IPS-20b (cell line): Measurements from ENCODE around the gene THSD4.

Experiments used
- H3K27ac ChIP-seq: one replicate; pipeline ENCODE4 v1.5.1; 2013; ENCODE audit warnings: low read length
- H3K27me3 ChIP-seq: 2 replicates; pipeline ENCODE4 v1.6.1; 2013; ENCODE audit warnings: mild to moderate bottlenecking, low read length, inconsistent platforms; ENCODE audit not compliant: insufficient read depth
- H3K36me3 ChIP-seq: 2 replicates; pipeline ENCODE4 v1.6.1; 2013; ENCODE audit warnings: low read depth, mild to moderate bottlenecking, inconsistent platforms, low read length, moderate library complexity; ENCODE audit not compliant: insufficient read depth
- H3K4me1 ChIP-seq: 2 replicates; pipeline ENCODE4 v1.6.1; 2013; ENCODE audit warnings: mild to moderate bottlenecking, control low read depth, inconsistent platforms, low read length, moderate library complexity; ENCODE audit not compliant: insufficient read depth
- H3K4me3 ChIP-seq: 2 replicates; pipeline ENCODE4 v1.5.1; 2013; ENCODE audit warnings: mild to moderate bottlenecking, low read length, inconsistent platforms
- H3K9ac ChIP-seq: 2 replicates; pipeline ENCODE4 v1.6.1; 2013; ENCODE audit warnings: low read depth, mild to moderate bottlenecking, inconsistent platforms, low read length, moderate library complexity
- H3K9me3 ChIP-seq: 2 replicates; pipeline ENCODE4 v1.6.1; 2013; ENCODE audit warnings: mild to moderate bottlenecking, low read depth, low read length, inconsistent platforms; ENCODE audit not compliant: insufficient read depth

Gene THSD4

DNA sequence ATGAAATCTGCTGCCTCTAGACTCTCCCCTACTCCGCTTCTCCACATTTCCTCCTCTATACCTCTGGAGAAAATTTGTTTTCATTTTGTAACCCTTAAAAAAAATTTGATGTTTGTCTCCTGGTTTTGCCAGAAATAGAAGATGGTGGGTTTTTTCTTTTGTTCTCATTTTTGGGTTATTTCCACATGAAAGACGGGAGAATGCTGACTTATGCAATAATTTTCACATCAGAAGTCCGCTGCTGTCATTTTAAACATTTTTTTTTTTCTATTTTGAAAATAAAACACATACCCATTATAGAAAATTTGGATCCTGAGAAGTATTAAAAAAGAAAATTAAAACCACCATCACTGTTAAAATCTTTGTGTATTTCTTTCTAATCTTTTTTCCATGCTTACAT lies 374.3 kb downstream of the THSD4 start:
- H3K9ac ChIP-seq = no peak overlapping the region
- H3K27ac ChIP-seq = no peak overlapping the region
- no peaks in the 10 kb centered on the region for H3K36me3 ChIP-seq
- no peaks in the 10 kb centered on the region for H3K27me3 ChIP-seq
- no peak overlapping the region for H3K4me3 ChIP-seq
- no peaks in the 10 kb centered on the region for H3K4me1 ChIP-seq
- H3K9me3 ChIP-seq = peaks cover 3% of the 10 kb centered on the region; the same call in 1 of the 2 replicates

GRCh38 chr15:71493526-71493925 lies 378.3 kb downstream of the THSD4 start:
- no peaks in the 10 kb centered on the region for H3K9me3 ChIP-seq
- H3K36me3 ChIP-seq = no peaks in the 10 kb centered on the region
- H3K9ac ChIP-seq = no peak overlapping the region
- H3K27me3 ChIP-seq = no peaks in the 10 kb centered on the region
- H3K4me3 ChIP-seq = no peak overlapping the region
- no peak overlapping the region for H3K27ac ChIP-seq
- H3K4me1 ChIP-seq = no peaks in the 10 kb centered on the region

DNA sequence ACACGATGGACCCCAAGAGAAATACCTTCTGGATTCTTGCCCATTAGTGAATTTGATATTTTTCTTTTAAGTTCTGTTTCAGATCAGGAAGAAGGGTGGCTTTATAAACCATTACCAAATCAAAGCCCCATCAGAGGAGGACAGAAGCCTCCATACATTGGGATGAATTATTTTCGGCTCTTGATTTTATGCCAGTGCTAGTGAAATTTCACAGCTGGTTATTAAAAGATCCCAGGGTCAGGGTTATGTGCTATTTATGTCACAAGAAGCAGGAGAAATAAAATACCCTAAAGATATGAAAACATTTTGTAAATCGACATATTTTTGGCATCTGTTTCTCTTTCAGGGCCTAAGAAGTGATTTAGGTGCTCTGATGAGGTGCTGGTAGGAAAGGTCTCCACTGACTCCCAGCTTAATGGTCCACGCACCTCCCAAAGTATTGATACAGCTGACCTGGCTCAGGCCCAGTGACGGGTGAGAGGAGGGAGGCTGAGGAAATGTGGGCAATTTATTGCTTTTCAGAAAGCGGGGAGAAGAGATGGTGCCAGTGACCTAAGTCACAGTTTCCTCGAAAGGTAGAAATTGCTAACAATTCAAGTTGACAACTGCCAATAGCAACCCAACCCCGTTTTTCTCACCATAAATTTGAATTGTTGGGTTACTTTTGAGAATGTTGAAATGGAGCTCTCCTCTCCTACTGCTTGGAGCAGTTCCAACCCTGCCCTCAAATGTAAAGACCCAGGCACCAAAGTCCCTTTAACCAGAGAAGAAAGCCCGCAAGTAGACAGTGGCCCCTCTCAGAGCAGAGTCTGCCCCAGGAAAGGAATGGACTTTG lies 379.5 kb downstream of the THSD4 start:
- no peak overlapping the region for H3K27ac ChIP-seq
- no peaks in the 10 kb centered on the region for H3K4me1 ChIP-seq

DNA sequence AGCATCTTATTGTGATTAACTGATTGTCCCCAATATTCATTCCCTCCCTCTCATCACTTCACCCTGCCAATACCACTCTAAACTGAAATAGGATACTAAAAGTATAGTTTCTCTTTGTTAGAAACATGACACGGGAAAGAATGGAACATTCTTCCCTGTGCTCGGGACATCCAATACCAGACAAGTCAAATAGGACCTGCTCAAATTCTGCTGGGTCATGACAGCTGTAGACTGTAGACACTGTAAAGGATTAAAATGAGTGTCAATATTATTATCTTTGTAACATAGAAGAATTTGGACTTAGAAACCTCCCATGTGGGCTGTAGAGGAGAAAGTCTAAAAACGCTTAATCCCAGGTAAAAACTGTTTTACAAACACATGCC lies 380.1 kb downstream of the THSD4 start:
- no peak overlapping the region for H3K27ac ChIP-seq
- no peaks in the 10 kb centered on the region for H3K27me3 ChIP-seq
- no peak overlapping the region for H3K9ac ChIP-seq
- H3K4me1 ChIP-seq = no peaks in the 10 kb centered on the region
- no peak overlapping the region for H3K4me3 ChIP-seq
- H3K36me3 ChIP-seq = no peaks in the 10 kb centered on the region
- H3K9me3 ChIP-seq = no peaks in the 10 kb centered on the region

More for the DNA sequence above, 379.5 kb downstream of the THSD4 start:
- Histone ChIP-seq H3K27me3 (no peaks in the 10 kb centered on the region), H3K9ac (no peak overlapping the region), H3K9me3 (no peaks in the 10 kb centered on the region), H3K4me3 (no peak overlapping the region), H3K36me3 (no peaks in the 10 kb centered on the region)

- Histone ChIP-seq H3K27ac (no peak overlapping the region), H3K36me3 (no peaks in the 10 kb centered on the region), H3K4me1 (no peaks in the 10 kb centered on the region), H3K9me3 (0 out of 2 replicates have a peak, but pooled peaks cover 4% of the 10 kb centered on the region), H3K9ac (no peak overlapping the region), H3K27me3 (no peaks in the 10 kb centered on the region), H3K4me3 (no peak overlapping the region)
Measured at GRCh38 chr15:71496336-71496955, 381.2 kb downstream of the THSD4 start.

GRCh38 chr15:71501344-71502076 lies 386.2 kb downstream of the THSD4 start:
- Histone ChIP-seq H3K4me1 (no peaks in the 10 kb centered on the region), H3K4me3 (no peak overlapping the region), H3K9me3 (0 out of 2 replicates have a peak, but pooled peaks cover 4% of the 10 kb centered on the region), H3K27me3 (no peaks in the 10 kb centered on the region), H3K9ac (no peak overlapping the region), H3K27ac (no peak overlapping the region), H3K36me3 (no peaks in the 10 kb centered on the region)

DNA sequence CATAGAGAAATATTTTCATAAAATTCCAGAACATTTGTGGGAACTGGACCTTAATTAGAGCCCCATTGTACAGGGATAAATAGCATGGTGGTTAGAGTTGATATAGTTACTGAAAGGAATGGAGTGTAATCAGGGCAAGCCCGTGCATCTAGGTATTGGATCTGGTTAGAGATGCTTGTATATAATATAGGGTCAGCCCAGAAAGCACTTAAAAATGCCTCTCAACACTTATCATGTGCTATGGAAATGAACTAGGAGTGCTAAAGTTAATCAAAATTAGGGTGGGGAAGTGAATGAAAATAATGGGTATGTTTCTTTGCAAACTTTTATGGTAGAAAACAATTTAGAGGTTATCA lies 386.8 kb downstream of the THSD4 start:
- Histone ChIP-seq H3K9ac (no peak overlapping the region), H3K27me3 (no peaks in the 10 kb centered on the region), H3K9me3 (0 out of 2 replicates have a peak, but pooled peaks cover 4% of the 10 kb centered on the region)

DNA sequence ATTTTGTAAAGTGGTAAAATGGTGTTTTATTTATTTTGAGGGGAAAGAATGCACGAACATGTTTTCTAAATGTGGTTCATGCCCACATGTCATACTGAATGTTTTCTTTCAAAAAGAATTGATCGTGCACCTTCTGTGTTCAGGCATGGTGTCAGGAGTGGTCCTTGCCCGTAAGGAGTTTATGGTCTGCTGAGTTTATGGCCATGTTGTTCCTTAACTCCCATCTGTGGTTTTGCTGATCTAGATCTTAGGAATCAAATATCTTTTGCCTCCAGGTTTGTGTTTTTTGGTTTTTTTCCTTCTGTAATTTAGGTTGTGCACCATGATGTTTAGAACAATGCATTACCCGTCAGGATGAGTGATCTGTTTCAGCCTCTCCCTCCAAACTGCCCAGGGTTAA lies 390.7 kb downstream of the THSD4 start:
- Histone ChIP-seq H3K27ac (no peak overlapping the region), H3K4me1 (no peaks in the 10 kb centered on the region), H3K27me3 (no peaks in the 10 kb centered on the region), H3K9ac (no peak overlapping the region), H3K4me3 (no peak overlapping the region), H3K9me3 (no peaks in the 10 kb centered on the region), H3K36me3 (no peaks in the 10 kb centered on the region)

More for the DNA sequence above, 386.8 kb downstream of the THSD4 start:
- no peaks in the 10 kb centered on the region for H3K36me3 ChIP-seq
- H3K4me1 ChIP-seq = no peaks in the 10 kb centered on the region
- H3K4me3 ChIP-seq = no peak overlapping the region
- no peak overlapping the region for H3K27ac ChIP-seq

DNA sequence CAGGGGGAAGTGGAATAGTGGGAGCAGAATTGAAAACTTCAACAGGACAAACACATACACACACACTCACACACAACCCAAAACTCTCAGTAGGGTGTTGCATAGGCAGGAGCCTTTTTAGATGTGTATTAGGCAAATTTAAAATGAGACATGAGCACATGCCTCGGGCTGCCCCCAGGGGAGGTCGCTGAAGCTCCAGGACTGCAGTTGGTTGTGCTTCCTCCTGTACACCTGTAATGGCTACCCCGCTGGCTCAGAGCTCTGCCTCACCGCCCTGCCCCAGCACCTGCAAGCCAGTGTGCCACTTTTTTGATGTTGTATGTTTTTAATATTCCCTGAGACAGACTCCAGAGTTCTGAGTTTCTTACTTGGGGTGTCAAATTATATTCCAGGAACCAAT lies 391.7 kb downstream of the THSD4 start:
- no peak overlapping the region for H3K9ac ChIP-seq
- H3K36me3 ChIP-seq = no peaks in the 10 kb centered on the region
- H3K27ac ChIP-seq = no peak overlapping the region
- H3K4me1 ChIP-seq = peaks cover 6% of the 10 kb centered on the region; the same call in 1 of the 2 replicates
- no peaks in the 10 kb centered on the region for H3K27me3 ChIP-seq
- no peaks in the 10 kb centered on the region for H3K9me3 ChIP-seq
- H3K4me3 ChIP-seq = no peak overlapping the region

DNA sequence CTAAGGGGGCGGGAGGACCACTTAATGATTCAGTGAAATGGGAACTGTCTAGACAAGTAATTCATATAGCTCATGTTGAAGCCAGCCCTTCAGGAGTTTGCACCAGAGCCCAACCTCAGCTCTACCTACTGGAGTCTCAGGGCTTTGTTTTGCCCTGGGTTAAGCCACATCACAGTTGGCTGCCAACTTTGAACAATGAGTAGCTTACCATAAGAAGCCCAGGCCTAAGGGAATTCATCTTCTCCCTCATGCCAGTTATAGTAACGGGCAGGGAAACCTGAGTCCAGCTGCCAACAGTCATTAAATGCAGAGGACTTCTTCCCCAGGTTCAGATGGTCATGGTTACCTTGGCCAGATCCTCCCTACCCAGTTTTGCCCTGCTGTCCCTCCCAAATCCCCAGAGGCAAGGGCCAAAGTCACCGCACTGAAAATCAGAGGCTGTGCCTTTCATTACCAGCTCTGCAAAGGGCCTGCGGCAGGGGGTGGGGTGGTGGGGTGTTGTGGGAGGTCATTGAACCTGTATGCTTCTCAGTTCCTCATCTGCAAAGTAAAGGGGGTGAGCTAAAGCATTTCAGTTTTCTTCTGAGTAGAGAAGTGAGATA lies 392.9 kb downstream of the THSD4 start:
- H3K4me1 ChIP-seq = peaks cover 10% of the 10 kb centered on the region; the same call in 1 of the 2 replicates
- no peak overlapping the region for H3K9ac ChIP-seq
- no peaks in the 10 kb centered on the region for H3K36me3 ChIP-seq
- H3K27ac ChIP-seq = no peak overlapping the region
- no peaks in the 10 kb centered on the region for H3K9me3 ChIP-seq
- H3K4me3 ChIP-seq = no peak overlapping the region
- no peaks in the 10 kb centered on the region for H3K27me3 ChIP-seq

- H3K27me3 ChIP-seq = no peaks in the 10 kb centered on the region
- H3K9me3 ChIP-seq = no peaks in the 10 kb centered on the region
- H3K9ac ChIP-seq = no peak overlapping the region
- H3K4me1 ChIP-seq = peaks cover 10% of the 10 kb centered on the region; the same call in 1 of the 2 replicates
- no peak overlapping the region for H3K27ac ChIP-seq
- H3K36me3 ChIP-seq = no peaks in the 10 kb centered on the region
- H3K4me3 ChIP-seq = no peak overlapping the region
Measured at GRCh38 chr15:71509139-71509538, 393.9 kb downstream of the THSD4 start.
